WTC11 (cell line): Measurements from ENCODE around the gene RAPH1. TPM values are rescaled to one million over a fixed set of nuclear protein-coding genes. Genes with fewer than 3 reads are reported as not detected.

Source experiments
- ATAC-seq: fragments of 200-7000 bp; cut with Tn5 transposase; 2 replicates; pipeline ENCODE4 v1.10.0; 2021; ENCODE audit warnings: mild to moderate bottlenecking, moderate library complexity
- CTCF ChIA-PET: fragments of 300-600 bp; sonication (Branson Sonifier 250); formaldehyde crosslinking; loops from one replicate; lab custom pipeline; 2021; ENCODE audit warnings: antibody characterized with exemption; lab: Charles Lee
- POLR2A ChIA-PET: fragments of 350-600 bp; sonication (Branson Sonifier 250); formaldehyde crosslinking; loops from one replicate; lab custom pipeline; 2021; ENCODE audit warnings: antibody characterized with exemption; lab: Charles Lee
- DNase-seq: peaks from one replicate; pipeline ENCODE4 v3.0.0; 2021; ENCODE audit warnings: low spot score
- H3K27ac Mint-ChIP-seq: 2 replicates; pipeline ENCODE4 v1.8.0; 2021; ENCODE audit warnings: mixed read lengths
- H3K27me3 Mint-ChIP-seq: 2 replicates; pipeline ENCODE4 v1.8.0; 2021; ENCODE audit warnings: low read depth, mild to moderate bottlenecking, moderate library complexity, mixed read lengths
- H3K36me3 Mint-ChIP-seq: 2 replicates; pipeline ENCODE4 v1.8.0; 2021; ENCODE audit warnings: mixed read lengths
- H3K4me1 Mint-ChIP-seq: 2 replicates; pipeline ENCODE4 v1.8.0; 2022; ENCODE audit warnings: mixed read lengths
- H3K4me3 Mint-ChIP-seq: 2 replicates; pipeline ENCODE4 v1.8.0; 2021; ENCODE audit warnings: mild to moderate bottlenecking, moderate library complexity, mixed read lengths
- H3K9me3 Mint-ChIP-seq: 2 replicates; pipeline ENCODE4 v1.8.0; 2021; ENCODE audit warnings: mixed read lengths
- ATF1 ChIP-seq: sonication (generic); formaldehyde crosslinking; IDR thresholded peaks from 2 replicates; pipeline ENCODE4 v1.8.1; 2023; ENCODE audit warnings: mild to moderate bottlenecking, moderate library complexity, missing genetic modification reagents
- CREB1 ChIP-seq: sonication (generic); formaldehyde crosslinking; IDR thresholded peaks from 2 replicates; pipeline ENCODE4 v1.8.0; 2023; ENCODE audit warnings: mild to moderate bottlenecking, missing genetic modification reagents
- GABPB1 ChIP-seq: sonication (generic); formaldehyde crosslinking; IDR thresholded peaks from 2 replicates; pipeline ENCODE4 v1.8.1; 2023; ENCODE audit warnings: mild to moderate bottlenecking, missing genetic modification reagents
- GRHL2 ChIP-seq: fragments of 250-450 bp; sonication (Bioruptor Pico); IDR thresholded peaks from 2 replicates; pipeline ENCODE4 v1.8.0; 2022; ENCODE audit warnings: mild to moderate bottlenecking, moderate library complexity; ENCODE audit not compliant: insufficient replicate concordance, severe bottlenecking
- JUN ChIP-seq: sonication (generic); formaldehyde crosslinking; IDR thresholded peaks from 2 replicates; pipeline ENCODE4 v1.8.0; 2023; ENCODE audit warnings: mild to moderate bottlenecking, missing genetic modification reagents
- MYBL2 ChIP-seq: sonication (generic); formaldehyde crosslinking; IDR thresholded peaks from 2 replicates; pipeline ENCODE4 v1.8.1; 2023; ENCODE audit warnings: mild to moderate bottlenecking, moderate library complexity, missing genetic modification reagents
- NFE2L1 ChIP-seq: sonication (generic); formaldehyde crosslinking; IDR thresholded peaks from 2 replicates; pipeline ENCODE4 v1.8.1; 2023; ENCODE audit warnings: missing genetic modification reagents
- NFYB ChIP-seq: sonication (generic); formaldehyde crosslinking; conservative IDR thresholded peaks from 2 replicates; pipeline ENCODE4 v1.8.0; 2022; ENCODE audit warnings: low read depth, missing genetic modification reagents
- NR3C1 ChIP-seq: sonication (generic); formaldehyde crosslinking; conservative IDR thresholded peaks from 2 replicates; pipeline ENCODE4 v1.8.1; 2023; ENCODE audit warnings: low read depth, mild to moderate bottlenecking, missing genetic modification reagents
- PRRX2 ChIP-seq: fragments of 250-450 bp; sonication (Bioruptor Pico); IDR thresholded peaks from 2 replicates; pipeline ENCODE4 v1.8.0; 2021; ENCODE audit warnings: mild to moderate bottlenecking
- RELA ChIP-seq: sonication (generic); formaldehyde crosslinking; IDR thresholded peaks from 2 replicates; pipeline ENCODE4 v1.8.1; 2022; ENCODE audit warnings: missing genetic modification reagents, mild to moderate bottlenecking, borderline replicate concordance
- SP1 ChIP-seq: sonication (generic); formaldehyde crosslinking; conservative IDR thresholded peaks from 2 replicates; pipeline ENCODE4 v1.8.1; 2022; ENCODE audit warnings: missing genetic modification reagents
- TCF7 ChIP-seq: sonication (generic); formaldehyde crosslinking; IDR thresholded peaks from 2 replicates; pipeline ENCODE4 v1.8.0; 2022; ENCODE audit warnings: mild to moderate bottlenecking, low read depth, missing genetic modification reagents, moderate library complexity
- ZBTB21 ChIP-seq: sonication (generic); formaldehyde crosslinking; IDR thresholded peaks from 2 replicates; pipeline ENCODE4 v1.8.1; 2023; ENCODE audit warnings: mild to moderate bottlenecking, missing genetic modification reagents, borderline replicate concordance
- ZNF219 ChIP-seq: sonication (generic); formaldehyde crosslinking; IDR thresholded peaks from 2 replicates; pipeline ENCODE4 v1.8.0; 2023; ENCODE audit warnings: missing genetic modification reagents, mild to moderate bottlenecking, borderline replicate concordance
- ZNF232 ChIP-seq: sonication (generic); formaldehyde crosslinking; IDR thresholded peaks from 2 replicates; pipeline ENCODE4 v1.8.0; 2022; ENCODE audit warnings: mild to moderate bottlenecking, missing genetic modification reagents
- ZNF416 ChIP-seq: fragments of 250-450 bp; sonication (Bioruptor Pico); IDR thresholded peaks from 2 replicates; pipeline ENCODE4 v1.9.0; 2021; ENCODE audit warnings: mild to moderate bottlenecking, inconsistent platforms
- ZNF671 ChIP-seq: fragments of 250-450 bp; sonication (Bioruptor Pico); IDR thresholded peaks from 2 replicates; pipeline ENCODE4 v1.8.0; 2021; ENCODE audit warnings: mild to moderate bottlenecking
- total RNA-seq: library from RNA; stranded (reverse); gene quantifications from 3 replicates; pipeline ENCODE4 v1.2.3, GENCODE V29; 2021
- TF ChIP-seq, protein P1 (sequence below): sonication (generic); formaldehyde crosslinking; IDR thresholded peaks from 2 replicates; pipeline ENCODE4 v1.8.1; 2023; ENCODE audit warnings: mild to moderate bottlenecking, missing genetic modification reagents
- TF ChIP-seq, protein P2 (sequence below): sonication (generic); formaldehyde crosslinking; IDR thresholded peaks from 2 replicates; pipeline ENCODE4 v1.8.0; 2022; ENCODE audit warnings: mild to moderate bottlenecking, missing genetic modification reagents
- TF ChIP-seq, protein P3 (sequence below): sonication (generic); formaldehyde crosslinking; IDR thresholded peaks from 2 replicates; pipeline ENCODE4 v1.8.1; 2022; ENCODE audit warnings: low read depth, mild to moderate bottlenecking, moderate library complexity, missing genetic modification reagents, borderline replicate concordance
- TF ChIP-seq, protein P4 (sequence below): sonication (generic); formaldehyde crosslinking; IDR thresholded peaks from 2 replicates; pipeline ENCODE4 v1.8.0; 2022; ENCODE audit warnings: mild to moderate bottlenecking, missing genetic modification reagents
- TF ChIP-seq, protein P5 (sequence below): sonication (generic); formaldehyde crosslinking; IDR thresholded peaks from 2 replicates; pipeline ENCODE4 v1.8.0; 2022; ENCODE audit warnings: missing genetic modification reagents
- TF ChIP-seq, protein P6 (sequence below): sonication (generic); formaldehyde crosslinking; IDR thresholded peaks from 2 replicates; pipeline ENCODE4 v1.8.0; 2022; ENCODE audit warnings: mild to moderate bottlenecking, missing genetic modification reagents
- TF ChIP-seq, protein P7 (sequence below): fragments of 250-450 bp; sonication (Bioruptor Pico); IDR thresholded peaks from 2 replicates; pipeline ENCODE4 v1.9.0; 2021; ENCODE audit warnings: moderate library complexity, mild to moderate bottlenecking, inconsistent platforms, borderline replicate concordance
- TF ChIP-seq, protein P8 (sequence below): fragments of 250-450 bp; sonication (Bioruptor Pico); IDR thresholded peaks from 2 replicates; pipeline ENCODE4 v2.1.2; 2022; ENCODE audit warnings: mild to moderate bottlenecking, moderate library complexity

The RAPH1 gene
- total RNA-seq, 1 experiment from 2014 or later = 24.6 TPM

DNA sequence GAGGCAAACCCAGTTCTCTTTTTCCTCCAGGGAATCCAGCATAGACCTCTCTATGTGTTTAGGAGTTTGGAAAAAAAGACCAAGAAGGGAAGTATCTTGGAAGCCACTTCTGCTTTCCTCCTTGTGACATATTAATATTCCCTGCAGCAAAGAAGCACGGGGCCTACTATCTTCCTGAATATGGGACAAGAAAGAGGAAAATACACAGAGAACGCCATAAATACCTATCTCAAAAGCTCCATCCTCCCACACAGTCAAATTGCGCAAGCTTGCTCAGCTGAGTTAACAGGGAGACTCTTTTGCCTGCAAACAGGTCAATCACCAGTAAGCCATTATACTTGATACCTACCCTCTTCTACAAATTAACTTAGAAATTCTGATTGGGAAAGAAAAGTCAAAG is 16.7 kb upstream of the RAPH1 start:
- H3K36me3 Mint-ChIP-seq = no peaks in the 10 kb centered on the region
- ATAC-seq (no peak), DNase-seq (no peak)
- ChIA-PET CTCF (no interaction called here), POLR2A (no interaction called here)
- H3K4me1 Mint-ChIP-seq = 0 out of 2 replicates have a peak, but pooled peaks cover 2% of the 10 kb centered on the region
- no peaks in the 10 kb centered on the region for H3K27me3 Mint-ChIP-seq
- no peaks in the 10 kb centered on the region for H3K9me3 Mint-ChIP-seq
- no peak for TF ChIP-seq PRRX2
- TF ChIP-seq NFE2L1 (CRISPR knock-in tag) = no peak
- TF ChIP-seq ZNF232 (CRISPR knock-in tag) = no peak
- TF ChIP-seq ZNF416 (CRISPR knock-in tag) = no peak
- TF ChIP-seq GRHL2 (CRISPR knock-in tag) = no peak
- no peak for TF ChIP-seq NR3C1
- TF ChIP-seq, protein P1, sequence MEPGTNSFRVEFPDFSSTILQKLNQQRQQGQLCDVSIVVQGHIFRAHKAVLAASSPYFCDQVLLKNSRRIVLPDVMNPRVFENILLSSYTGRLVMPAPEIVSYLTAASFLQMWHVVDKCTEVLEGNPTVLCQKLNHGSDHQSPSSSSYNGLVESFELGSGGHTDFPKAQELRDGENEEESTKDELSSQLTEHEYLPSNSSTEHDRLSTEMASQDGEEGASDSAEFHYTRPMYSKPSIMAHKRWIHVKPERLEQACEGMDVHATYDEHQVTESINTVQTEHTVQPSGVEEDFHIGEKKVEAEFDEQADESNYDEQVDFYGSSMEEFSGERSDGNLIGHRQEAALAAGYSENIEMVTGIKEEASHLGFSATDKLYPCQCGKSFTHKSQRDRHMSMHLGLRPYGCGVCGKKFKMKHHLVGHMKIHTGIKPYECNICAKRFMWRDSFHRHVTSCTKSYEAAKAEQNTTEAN (CRISPR knock-in tag) = no peak
- TF ChIP-seq, protein P2, sequence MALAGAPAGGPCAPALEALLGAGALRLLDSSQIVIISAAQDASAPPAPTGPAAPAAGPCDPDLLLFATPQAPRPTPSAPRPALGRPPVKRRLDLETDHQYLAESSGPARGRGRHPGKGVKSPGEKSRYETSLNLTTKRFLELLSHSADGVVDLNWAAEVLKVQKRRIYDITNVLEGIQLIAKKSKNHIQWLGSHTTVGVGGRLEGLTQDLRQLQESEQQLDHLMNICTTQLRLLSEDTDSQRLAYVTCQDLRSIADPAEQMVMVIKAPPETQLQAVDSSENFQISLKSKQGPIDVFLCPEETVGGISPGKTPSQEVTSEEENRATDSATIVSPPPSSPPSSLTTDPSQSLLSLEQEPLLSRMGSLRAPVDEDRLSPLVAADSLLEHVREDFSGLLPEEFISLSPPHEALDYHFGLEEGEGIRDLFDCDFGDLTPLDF (CRISPR knock-in tag) = no peak
- no peak for TF ChIP-seq ATF1 (CRISPR knock-in tag)
- TF ChIP-seq, protein P3, sequence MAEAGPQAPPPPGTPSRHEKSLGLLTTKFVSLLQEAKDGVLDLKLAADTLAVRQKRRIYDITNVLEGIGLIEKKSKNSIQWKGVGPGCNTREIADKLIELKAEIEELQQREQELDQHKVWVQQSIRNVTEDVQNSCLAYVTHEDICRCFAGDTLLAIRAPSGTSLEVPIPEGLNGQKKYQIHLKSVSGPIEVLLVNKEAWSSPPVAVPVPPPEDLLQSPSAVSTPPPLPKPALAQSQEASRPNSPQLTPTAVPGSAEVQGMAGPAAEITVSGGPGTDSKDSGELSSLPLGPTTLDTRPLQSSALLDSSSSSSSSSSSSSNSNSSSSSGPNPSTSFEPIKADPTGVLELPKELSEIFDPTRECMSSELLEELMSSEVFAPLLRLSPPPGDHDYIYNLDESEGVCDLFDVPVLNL (CRISPR knock-in tag) = no peak
- H3K4me3 Mint-ChIP-seq = no peak overlapping the region
- H3K27ac Mint-ChIP-seq = no peak overlapping the region

DNA sequence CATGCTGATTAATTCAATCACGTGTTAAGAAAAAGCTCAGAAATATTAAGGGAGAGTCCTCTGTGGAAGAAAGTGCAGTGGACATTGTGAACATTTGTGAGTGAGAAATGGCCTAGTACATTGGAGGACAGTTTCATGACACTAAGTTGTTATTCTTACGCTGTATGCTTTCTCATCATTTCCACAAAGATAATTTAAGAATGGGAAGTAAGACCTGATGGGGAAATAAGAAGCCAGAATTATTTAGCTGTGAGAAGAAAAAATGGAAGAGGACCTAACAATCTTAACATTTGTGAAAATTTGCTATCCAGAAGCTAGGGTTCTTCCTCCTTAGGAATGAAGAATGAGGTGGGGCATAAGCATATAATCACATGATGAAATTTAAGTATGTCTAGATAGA is 15.2 kb upstream of the RAPH1 start:
- CTCF ChIA-PET = no interaction called here
- DNase-seq = no peak
- Mint-ChIP-seq H3K4me3 (no peak overlapping the region), H3K9me3 (no peaks in the 10 kb centered on the region), H3K4me1 (0 out of 2 replicates have a peak, but pooled peaks cover 2% of the 10 kb centered on the region), H3K27ac (no peak overlapping the region), H3K36me3 (no peaks in the 10 kb centered on the region), H3K27me3 (no peaks in the 10 kb centered on the region)
- ATAC-seq = no peak
- POLR2A ChIA-PET = no interaction called here
- TF ChIP-seq TCF7 (CRISPR knock-in tag) (no peak), MYBL2 (no peak), RELA (CRISPR knock-in tag) (no peak), ZBTB21 (no peak), ATF1 (CRISPR knock-in tag) (no peak), CREB1 (CRISPR knock-in tag) (no peak), JUN (CRISPR knock-in tag) (no peak), ZNF671 (CRISPR knock-in tag) (no peak), SP1 (CRISPR knock-in tag) (no peak), GABPB1 (CRISPR knock-in tag) (no peak), ZNF219 (no peak), ZNF232 (CRISPR knock-in tag) (no peak), NFYB (CRISPR knock-in tag) (no peak)
- TF ChIP-seq, protein P4, sequence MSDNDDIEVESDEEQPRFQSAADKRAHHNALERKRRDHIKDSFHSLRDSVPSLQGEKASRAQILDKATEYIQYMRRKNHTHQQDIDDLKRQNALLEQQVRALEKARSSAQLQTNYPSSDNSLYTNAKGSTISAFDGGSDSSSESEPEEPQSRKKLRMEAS (CRISPR knock-in tag) = no peak
- TF ChIP-seq, protein P5, sequence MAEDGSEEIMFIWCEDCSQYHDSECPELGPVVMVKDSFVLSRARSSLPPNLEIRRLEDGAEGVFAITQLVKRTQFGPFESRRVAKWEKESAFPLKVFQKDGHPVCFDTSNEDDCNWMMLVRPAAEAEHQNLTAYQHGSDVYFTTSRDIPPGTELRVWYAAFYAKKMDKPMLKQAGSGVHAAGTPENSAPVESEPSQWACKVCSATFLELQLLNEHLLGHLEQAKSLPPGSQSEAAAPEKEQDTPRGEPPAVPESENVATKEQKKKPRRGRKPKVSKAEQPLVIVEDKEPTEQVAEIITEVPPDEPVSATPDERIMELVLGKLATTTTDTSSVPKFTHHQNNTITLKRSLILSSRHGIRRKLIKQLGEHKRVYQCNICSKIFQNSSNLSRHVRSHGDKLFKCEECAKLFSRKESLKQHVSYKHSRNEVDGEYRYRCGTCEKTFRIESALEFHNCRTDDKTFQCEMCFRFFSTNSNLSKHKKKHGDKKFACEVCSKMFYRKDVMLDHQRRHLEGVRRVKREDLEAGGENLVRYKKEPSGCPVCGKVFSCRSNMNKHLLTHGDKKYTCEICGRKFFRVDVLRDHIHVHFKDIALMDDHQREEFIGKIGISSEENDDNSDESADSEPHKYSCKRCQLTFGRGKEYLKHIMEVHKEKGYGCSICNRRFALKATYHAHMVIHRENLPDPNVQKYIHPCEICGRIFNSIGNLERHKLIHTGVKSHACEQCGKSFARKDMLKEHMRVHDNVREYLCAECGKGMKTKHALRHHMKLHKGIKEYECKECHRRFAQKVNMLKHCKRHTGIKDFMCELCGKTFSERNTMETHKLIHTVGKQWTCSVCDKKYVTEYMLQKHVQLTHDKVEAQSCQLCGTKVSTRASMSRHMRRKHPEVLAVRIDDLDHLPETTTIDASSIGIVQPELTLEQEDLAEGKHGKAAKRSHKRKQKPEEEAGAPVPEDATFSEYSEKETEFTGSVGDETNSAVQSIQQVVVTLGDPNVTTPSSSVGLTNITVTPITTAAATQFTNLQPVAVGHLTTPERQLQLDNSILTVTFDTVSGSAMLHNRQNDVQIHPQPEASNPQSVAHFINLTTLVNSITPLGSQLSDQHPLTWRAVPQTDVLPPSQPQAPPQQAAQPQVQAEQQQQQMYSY = no peak
- TF ChIP-seq, protein P6, sequence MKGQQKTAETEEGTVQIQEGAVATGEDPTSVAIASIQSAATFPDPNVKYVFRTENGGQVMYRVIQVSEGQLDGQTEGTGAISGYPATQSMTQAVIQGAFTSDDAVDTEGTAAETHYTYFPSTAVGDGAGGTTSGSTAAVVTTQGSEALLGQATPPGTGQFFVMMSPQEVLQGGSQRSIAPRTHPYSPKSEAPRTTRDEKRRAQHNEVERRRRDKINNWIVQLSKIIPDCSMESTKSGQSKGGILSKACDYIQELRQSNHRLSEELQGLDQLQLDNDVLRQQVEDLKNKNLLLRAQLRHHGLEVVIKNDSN (CRISPR knock-in tag) = no peak
- TF ChIP-seq, protein P7, sequence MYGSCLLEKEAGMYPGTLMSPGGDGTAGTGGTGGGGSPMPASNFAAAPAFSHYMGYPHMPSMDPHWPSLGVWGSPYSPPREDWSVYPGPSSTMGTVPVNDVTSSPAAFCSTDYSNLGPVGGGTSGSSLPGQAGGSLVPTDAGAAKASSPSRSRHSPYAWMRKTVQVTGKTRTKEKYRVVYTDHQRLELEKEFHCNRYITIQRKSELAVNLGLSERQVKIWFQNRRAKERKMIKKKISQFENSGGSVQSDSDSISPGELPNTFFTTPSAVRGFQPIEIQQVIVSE (CRISPR knock-in tag) = no peak
- TF ChIP-seq, protein P8, sequence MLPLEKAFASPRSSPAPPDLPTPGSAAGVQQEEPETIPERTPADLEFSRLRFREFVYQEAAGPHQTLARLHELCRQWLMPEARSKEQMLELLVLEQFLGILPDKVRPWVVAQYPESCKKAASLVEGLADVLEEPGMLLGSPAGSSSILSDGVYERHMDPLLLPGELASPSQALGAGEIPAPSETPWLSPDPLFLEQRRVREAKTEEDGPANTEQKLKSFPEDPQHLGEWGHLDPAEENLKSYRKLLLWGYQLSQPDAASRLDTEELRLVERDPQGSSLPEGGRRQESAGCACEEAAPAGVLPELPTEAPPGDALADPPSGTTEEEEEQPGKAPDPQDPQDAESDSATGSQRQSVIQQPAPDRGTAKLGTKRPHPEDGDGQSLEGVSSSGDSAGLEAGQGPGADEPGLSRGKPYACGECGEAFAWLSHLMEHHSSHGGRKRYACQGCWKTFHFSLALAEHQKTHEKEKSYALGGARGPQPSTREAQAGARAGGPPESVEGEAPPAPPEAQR = no peak
